ENCODE data around the gene ARG1. TPM values are rescaled to one million over a fixed set of nuclear protein-coding genes. Genes with fewer than 3 reads are reported as not detected.

ARG1 gene
- total and polyA plus RNA-seq, 2 of the 4 experiments (the other 2 are of a cell fraction) = not detected

- Histone ChIP-seq H3K4me3 (ENCODE audit: insufficient read depth, low read depth, low read length) (no peak overlapping the region), H2BK20ac (ENCODE audit: low read depth, low read length) (no peak overlapping the region), H3K79me1 (ENCODE audit: low read depth in 1 of 2, low read length in 2 of 2) (no peaks in the 10 kb centered on the region), H4K91ac (ENCODE audit: insufficient read depth, low read depth, low read length) (no peak overlapping the region), H3K4ac (ENCODE audit: low read depth, low read length) (no peak overlapping the region), H4K8ac (ENCODE audit: low read depth in 2 of 2, low read length in 2 of 2) (no peak overlapping the region), H2AK5ac (ENCODE audit: low read depth, low read length) (no peak overlapping the region), H2AFZ (replicated peaks; ENCODE audit: low read length, poor library complexity) (no peak overlapping the region), H3K9ac (ENCODE audit: low read depth, low read length) (no peak overlapping the region), H2BK15ac (ENCODE audit: low read depth, low read length) (no peak overlapping the region), H3K36me3 (ENCODE audit: control insufficient read depth, insufficient read depth, low read length) (peaks cover 5% of the 10 kb centered on the region; the same call in 1 of the 2 replicates), H3K14ac (replicated peaks; ENCODE audit: low read depth, low read length) (no peak overlapping the region), H3K27me3 (ENCODE audit: control insufficient read depth, insufficient read depth, low read length) (no peaks in the 10 kb centered on the region), H3K23ac (ENCODE audit: low read depth, low read length) (no peak overlapping the region), H4K20me1 (ENCODE audit: insufficient read depth, low read length) (no peaks in the 10 kb centered on the region), H2AK9ac (replicated peaks; ENCODE audit: low read depth, low read length, poor library complexity) (no peak overlapping the region), H3K4me1 (ENCODE audit: control insufficient read depth, insufficient read depth, low read length) (no peaks in the 10 kb centered on the region), H3K27ac (ENCODE audit: insufficient read depth, low read length) (no peak overlapping the region), H3K18ac (ENCODE audit: low read depth, low read length) (no peak overlapping the region), H4K5ac (ENCODE audit: low read depth, low read length) (no peak overlapping the region), H3K9me3 (ENCODE audit: control insufficient read depth, insufficient read depth, low read length) (no peaks in the 10 kb centered on the region), H2BK120ac (ENCODE audit: low read depth, low read length) (no peak overlapping the region), H3K56ac (ENCODE audit: extremely low read depth, insufficient read depth, low read length) (no peak overlapping the region), H3K9me1 (ENCODE audit: insufficient read depth, low read length) (no peaks in the 10 kb centered on the region; the same call in 1 of the 2 replicates), H2BK5ac (ENCODE audit: low read depth, low read length, poor library complexity, severe bottlenecking) (no peak overlapping the region), H3K4me2 (ENCODE audit: low read depth, low read length) (no peak overlapping the region)
- 20% methylated on average over 1 of the region's 2 CpGs; no CpG with 5 or more reads in 1 of the 2 experiments for WGBS, 2 experiments (ENCODE audit: extremely low coverage in 2 of 2, insufficient read length in 1 of 2)
- intact Hi-C loops (cut with micrococcal nuclease) = no loop called here
- BruUV-seq (replicated peaks) = no TSS peak
- in situ Hi-C loops (cut with MboI; ENCODE audit: low sequenced_read_pairs) = no loop called here
- POLR2A ChIA-PET (ENCODE audit: unreplicated experiment) = no interaction called here
- ATAC-seq (ENCODE audit: low read depth) = no peak
- TF ChIP-seq BHLHE40 (IDR thresholded peaks at IDR 0.05; ENCODE audit: low read depth, low read length) (no peak), RFX5 (IDR thresholded peaks at IDR 0.05; ENCODE audit: low read depth, low read length) (no peak), POLR2A (IDR thresholded peaks at IDR 0.05; ENCODE audit: low read depth, low read length) (no peak), FOS (IDR thresholded peaks at IDR 0.05; ENCODE audit: low read depth, low read length) (no peak)
- DNase-seq = no peak
- CTCF ChIA-PET = no interaction called here
- dilution Hi-C loops (cut with HindIII; ENCODE audit: low sequenced_read_pairs, unreplicated experiment) = no loop called here
Observed at GRCh38 chr6:131574133-131574532, 1.1 kb downstream of the ARG1 start.
